ENCODE data around the gene OCSTAMP. TPM values are rescaled to one million over a fixed set of nuclear protein-coding genes. Genes with fewer than 3 reads are reported as not detected.

Gene OCSTAMP
- total and polyA plus RNA-seq, 10 of the 15 experiments (the other 5 are each of a cell fraction or from before 2014, with no cell fraction given): 0.09 to 0.46 (median 0.22) TPM; not detected in 2

DNA sequence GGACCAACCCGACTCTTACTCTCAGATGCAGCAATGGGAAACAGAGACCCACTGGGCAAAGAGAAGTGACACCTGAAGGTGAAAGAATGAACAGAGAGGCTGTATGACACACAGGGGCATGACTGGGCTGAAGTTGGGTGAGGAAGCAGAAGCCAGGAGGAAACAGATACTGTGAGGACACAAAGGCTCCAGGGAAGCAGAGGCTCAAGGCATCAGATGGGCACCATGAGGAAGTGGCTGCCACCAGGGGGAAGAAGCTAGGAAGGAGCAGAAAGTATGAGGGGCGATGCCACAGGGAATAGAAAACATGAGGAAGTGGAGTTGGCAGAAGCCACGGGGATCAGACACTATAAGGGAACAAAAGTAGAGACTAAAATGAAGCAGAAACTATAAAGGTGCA lies 30.9 kb upstream of the OCSTAMP start (continued):
- TF ChIP-seq, protein P1, sequence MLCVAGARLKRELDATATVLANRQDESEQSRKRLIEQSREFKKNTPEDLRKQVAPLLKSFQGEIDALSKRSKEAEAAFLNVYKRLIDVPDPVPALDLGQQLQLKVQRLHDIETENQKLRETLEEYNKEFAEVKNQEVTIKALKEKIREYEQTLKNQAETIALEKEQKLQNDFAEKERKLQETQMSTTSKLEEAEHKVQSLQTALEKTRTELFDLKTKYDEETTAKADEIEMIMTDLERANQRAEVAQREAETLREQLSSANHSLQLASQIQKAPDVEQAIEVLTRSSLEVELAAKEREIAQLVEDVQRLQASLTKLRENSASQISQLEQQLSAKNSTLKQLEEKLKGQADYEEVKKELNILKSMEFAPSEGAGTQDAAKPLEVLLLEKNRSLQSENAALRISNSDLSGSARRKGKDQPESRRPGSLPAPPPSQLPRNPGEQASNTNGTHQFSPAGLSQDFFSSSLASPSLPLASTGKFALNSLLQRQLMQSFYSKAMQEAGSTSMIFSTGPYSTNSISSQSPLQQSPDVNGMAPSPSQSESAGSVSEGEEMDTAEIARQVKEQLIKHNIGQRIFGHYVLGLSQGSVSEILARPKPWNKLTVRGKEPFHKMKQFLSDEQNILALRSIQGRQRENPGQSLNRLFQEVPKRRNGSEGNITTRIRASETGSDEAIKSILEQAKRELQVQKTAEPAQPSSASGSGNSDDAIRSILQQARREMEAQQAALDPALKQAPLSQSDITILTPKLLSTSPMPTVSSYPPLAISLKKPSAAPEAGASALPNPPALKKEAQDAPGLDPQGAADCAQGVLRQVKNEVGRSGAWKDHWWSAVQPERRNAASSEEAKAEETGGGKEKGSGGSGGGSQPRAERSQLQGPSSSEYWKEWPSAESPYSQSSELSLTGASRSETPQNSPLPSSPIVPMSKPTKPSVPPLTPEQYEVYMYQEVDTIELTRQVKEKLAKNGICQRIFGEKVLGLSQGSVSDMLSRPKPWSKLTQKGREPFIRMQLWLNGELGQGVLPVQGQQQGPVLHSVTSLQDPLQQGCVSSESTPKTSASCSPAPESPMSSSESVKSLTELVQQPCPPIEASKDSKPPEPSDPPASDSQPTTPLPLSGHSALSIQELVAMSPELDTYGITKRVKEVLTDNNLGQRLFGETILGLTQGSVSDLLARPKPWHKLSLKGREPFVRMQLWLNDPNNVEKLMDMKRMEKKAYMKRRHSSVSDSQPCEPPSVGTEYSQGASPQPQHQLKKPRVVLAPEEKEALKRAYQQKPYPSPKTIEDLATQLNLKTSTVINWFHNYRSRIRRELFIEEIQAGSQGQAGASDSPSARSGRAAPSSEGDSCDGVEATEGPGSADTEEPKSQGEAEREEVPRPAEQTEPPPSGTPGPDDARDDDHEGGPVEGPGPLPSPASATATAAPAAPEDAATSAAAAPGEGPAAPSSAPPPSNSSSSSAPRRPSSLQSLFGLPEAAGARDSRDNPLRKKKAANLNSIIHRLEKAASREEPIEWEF (IDR thresholded peaks at IDR 0.05; ENCODE audit: insufficient replicate concordance, low read depth, low read length): no peak
- TF ChIP-seq, protein P2, sequence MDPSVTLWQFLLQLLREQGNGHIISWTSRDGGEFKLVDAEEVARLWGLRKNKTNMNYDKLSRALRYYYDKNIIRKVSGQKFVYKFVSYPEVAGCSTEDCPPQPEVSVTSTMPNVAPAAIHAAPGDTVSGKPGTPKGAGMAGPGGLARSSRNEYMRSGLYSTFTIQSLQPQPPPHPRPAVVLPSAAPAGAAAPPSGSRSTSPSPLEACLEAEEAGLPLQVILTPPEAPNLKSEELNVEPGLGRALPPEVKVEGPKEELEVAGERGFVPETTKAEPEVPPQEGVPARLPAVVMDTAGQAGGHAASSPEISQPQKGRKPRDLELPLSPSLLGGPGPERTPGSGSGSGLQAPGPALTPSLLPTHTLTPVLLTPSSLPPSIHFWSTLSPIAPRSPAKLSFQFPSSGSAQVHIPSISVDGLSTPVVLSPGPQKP (IDR thresholded peaks at IDR 0.05; ENCODE audit: low read depth, low read length): no peak
- TF ChIP-seq, protein P3, sequence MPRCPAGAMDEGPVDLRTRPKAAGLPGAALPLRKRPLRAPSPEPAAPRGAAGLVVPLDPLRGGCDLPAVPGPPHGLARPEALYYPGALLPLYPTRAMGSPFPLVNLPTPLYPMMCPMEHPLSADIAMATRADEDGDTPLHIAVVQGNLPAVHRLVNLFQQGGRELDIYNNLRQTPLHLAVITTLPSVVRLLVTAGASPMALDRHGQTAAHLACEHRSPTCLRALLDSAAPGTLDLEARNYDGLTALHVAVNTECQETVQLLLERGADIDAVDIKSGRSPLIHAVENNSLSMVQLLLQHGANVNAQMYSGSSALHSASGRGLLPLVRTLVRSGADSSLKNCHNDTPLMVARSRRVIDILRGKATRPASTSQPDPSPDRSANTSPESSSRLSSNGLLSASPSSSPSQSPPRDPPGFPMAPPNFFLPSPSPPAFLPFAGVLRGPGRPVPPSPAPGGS (IDR thresholded peaks at IDR 0.05; ENCODE audit: borderline replicate concordance, insufficient read depth, low read depth, low read length, poor library complexity, severe bottlenecking): no peak
- TF ChIP-seq KDM1A (IDR thresholded peaks at IDR 0.05; ENCODE audit: borderline replicate concordance) (no peak), HDAC2 (IDR thresholded peaks at IDR 0.05) (no peak), HCFC1 (IDR thresholded peaks at IDR 0.05; ENCODE audit: low read length) (no peak), GATAD2B (conservative IDR thresholded peaks at IDR 0.05; ENCODE audit: low read depth) (no peak), TARDBP (IDR thresholded peaks at IDR 0.05; ENCODE audit: borderline replicate concordance) (no peak), PAX5 (IDR thresholded peaks at IDR 0.05; ENCODE audit: borderline replicate concordance, low read depth, low read length) (no peak), TCF7 (IDR thresholded peaks at IDR 0.05; ENCODE audit: borderline replicate concordance) (no peak), IKZF2 (IDR thresholded peaks at IDR 0.05) (no peak), SMARCA5 (IDR thresholded peaks at IDR 0.05) (no peak), JUND (IDR thresholded peaks at IDR 0.05; ENCODE audit: low read depth, low read length) (no peak)
